ENCODE measurements around the gene ARHGAP22.

DNA sequence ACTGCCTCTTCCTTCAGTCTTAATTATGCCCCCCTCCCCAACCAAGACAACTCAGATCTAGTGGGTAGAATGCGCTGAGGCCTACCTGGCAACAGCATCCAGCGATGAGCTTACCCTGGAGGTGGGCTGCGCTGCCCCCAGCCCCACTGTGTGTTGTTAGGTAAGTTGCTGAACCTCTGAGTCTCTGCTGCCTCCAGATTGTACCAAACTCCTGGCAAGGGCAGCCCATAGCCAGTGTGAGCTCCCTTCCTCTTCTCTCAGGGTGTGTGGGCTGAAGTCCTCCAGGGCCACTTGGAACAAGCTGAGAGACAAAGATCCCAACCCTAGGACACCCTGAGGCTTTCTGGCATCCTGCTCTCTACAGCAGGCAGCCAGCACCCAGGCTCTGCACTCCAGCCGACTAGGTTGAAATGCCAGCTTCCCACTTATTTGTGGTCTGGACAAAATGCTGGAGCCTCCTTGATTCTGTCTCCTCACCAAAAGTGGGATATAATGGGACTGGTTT is 135.3 kb downstream of the ARHGAP22 start:
- TF ChIP-seq, protein P1, sequence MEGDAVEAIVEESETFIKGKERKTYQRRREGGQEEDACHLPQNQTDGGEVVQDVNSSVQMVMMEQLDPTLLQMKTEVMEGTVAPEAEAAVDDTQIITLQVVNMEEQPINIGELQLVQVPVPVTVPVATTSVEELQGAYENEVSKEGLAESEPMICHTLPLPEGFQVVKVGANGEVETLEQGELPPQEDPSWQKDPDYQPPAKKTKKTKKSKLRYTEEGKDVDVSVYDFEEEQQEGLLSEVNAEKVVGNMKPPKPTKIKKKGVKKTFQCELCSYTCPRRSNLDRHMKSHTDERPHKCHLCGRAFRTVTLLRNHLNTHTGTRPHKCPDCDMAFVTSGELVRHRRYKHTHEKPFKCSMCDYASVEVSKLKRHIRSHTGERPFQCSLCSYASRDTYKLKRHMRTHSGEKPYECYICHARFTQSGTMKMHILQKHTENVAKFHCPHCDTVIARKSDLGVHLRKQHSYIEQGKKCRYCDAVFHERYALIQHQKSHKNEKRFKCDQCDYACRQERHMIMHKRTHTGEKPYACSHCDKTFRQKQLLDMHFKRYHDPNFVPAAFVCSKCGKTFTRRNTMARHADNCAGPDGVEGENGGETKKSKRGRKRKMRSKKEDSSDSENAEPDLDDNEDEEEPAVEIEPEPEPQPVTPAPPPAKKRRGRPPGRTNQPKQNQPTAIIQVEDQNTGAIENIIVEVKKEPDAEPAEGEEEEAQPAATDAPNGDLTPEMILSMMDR (IDR thresholded peaks at IDR 0.05; ENCODE audit: poor library complexity, severe bottlenecking), result no peak
- TF ChIP-seq POLR2AphosphoS5 (IDR thresholded peaks at IDR 0.05) (no peak), EP300 (conservative IDR thresholded peaks at IDR 0.05; ENCODE audit: poor library complexity, severe bottlenecking) (no peak), TAF1 (IDR thresholded peaks at IDR 0.05; ENCODE audit: low read depth) (no peak), EZH2 (IDR thresholded peaks at IDR 0.05; ENCODE audit: borderline replicate concordance, insufficient read depth, low read length, poor library complexity, severe bottlenecking) (no peak)
- TF ChIP-seq, protein P2, sequence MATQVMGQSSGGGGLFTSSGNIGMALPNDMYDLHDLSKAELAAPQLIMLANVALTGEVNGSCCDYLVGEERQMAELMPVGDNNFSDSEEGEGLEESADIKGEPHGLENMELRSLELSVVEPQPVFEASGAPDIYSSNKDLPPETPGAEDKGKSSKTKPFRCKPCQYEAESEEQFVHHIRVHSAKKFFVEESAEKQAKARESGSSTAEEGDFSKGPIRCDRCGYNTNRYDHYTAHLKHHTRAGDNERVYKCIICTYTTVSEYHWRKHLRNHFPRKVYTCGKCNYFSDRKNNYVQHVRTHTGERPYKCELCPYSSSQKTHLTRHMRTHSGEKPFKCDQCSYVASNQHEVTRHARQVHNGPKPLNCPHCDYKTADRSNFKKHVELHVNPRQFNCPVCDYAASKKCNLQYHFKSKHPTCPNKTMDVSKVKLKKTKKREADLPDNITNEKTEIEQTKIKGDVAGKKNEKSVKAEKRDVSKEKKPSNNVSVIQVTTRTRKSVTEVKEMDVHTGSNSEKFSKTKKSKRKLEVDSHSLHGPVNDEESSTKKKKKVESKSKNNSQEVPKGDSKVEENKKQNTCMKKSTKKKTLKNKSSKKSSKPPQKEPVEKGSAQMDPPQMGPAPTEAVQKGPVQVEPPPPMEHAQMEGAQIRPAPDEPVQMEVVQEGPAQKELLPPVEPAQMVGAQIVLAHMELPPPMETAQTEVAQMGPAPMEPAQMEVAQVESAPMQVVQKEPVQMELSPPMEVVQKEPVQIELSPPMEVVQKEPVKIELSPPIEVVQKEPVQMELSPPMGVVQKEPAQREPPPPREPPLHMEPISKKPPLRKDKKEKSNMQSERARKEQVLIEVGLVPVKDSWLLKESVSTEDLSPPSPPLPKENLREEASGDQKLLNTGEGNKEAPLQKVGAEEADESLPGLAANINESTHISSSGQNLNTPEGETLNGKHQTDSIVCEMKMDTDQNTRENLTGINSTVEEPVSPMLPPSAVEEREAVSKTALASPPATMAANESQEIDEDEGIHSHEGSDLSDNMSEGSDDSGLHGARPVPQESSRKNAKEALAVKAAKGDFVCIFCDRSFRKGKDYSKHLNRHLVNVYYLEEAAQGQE (IDR thresholded peaks at IDR 0.05; ENCODE audit: borderline replicate concordance), result no peak

Data from neural cell (in vitro differentiated cells).